Measurements from ENCODE around the gene FUT2.
A peak's percentile ranks its signal among the peaks of the same experiment; 100 is the strongest.

Gene FUT2

GRCh38 chr19:48698046-48698445 lies 2.3 kb downstream of the FUT2 start:
- peak; percentile 67 to 86 (median 85) for DNase-seq
- ChIA-PET POLR2A (interaction anchor here (0.6 to 0.9 kb wide), 3 partner anchors 27 to 400 kb away, joined by 3 to 7 read pairs (median 3); no protein-coding TSS in a partner anchor), CTCF (interaction anchor here (1.1 to 2.8 kb wide), 2 partner anchors 23 to 41 kb away, joined by 4 to 18 read pairs; no protein-coding TSS in a partner anchor)
- peak overlapping the region in 1 of 7 experiments; percentile 38 for H3K4me3 ChIP-seq (ENCODE audit: control insufficient read depth in 1 of 7, extremely low read depth in 1 of 7, insufficient read depth in 4 of 7, low read depth in 2 of 7, low read length in 6 of 7)
- H3K27me3 ChIP-seq (replicated peaks in 2 of 5; ENCODE audit: control insufficient read depth in 4 of 5, insufficient read depth in 5 of 5, low read length in 4 of 5) = no peaks in the 10 kb centered on the region
- H3K9me3 ChIP-seq (ENCODE audit: control extremely low read depth in 1 of 5, control insufficient read depth in 4 of 5, insufficient read depth in 2 of 5, low read depth in 1 of 5, low read length in 4 of 5) = no peaks in the 10 kb centered on the region
- H3K36me3 ChIP-seq (ENCODE audit: control insufficient read depth in 4 of 4, insufficient read depth in 4 of 4, low read length in 3 of 4) = peaks cover 0 to 5% (median 3%) of the 10 kb centered on the region in 4 experiments
- no peak overlapping the region for H3K27ac ChIP-seq (ENCODE audit: insufficient read depth in 1 of 2, low read depth in 1 of 2, low read length in 2 of 2, poor library complexity in 1 of 2, severe bottlenecking in 2 of 2)
- 4% methylated on average over 4 of the region's 4 CpGs for WGBS (ENCODE audit: insufficient coverage)
- H3K4me1 ChIP-seq (ENCODE audit: control extremely low read depth in 1 of 4, control insufficient read depth in 4 of 4, insufficient read depth in 4 of 4, low read length in 3 of 4) = peaks cover 0 to 26% (median 22%) of the 10 kb centered on the region in 4 experiments

- DNase-seq = no peak
- WGBS (ENCODE audit: insufficient coverage) = 96% methylated on average over 11 of the region's 13 CpGs
- Histone ChIP-seq H3K36me3 (ENCODE audit: control insufficient read depth in 4 of 4, insufficient read depth in 4 of 4, low read length in 3 of 4) (peaks cover 0 to 10% (median 6%) of the 10 kb centered on the region in 4 experiments), H3K27ac (ENCODE audit: insufficient read depth in 1 of 2, low read depth in 1 of 2, low read length in 2 of 2, poor library complexity in 1 of 2, severe bottlenecking in 2 of 2) (no peak overlapping the region), H3K27me3 (replicated peaks in 2 of 5; ENCODE audit: control insufficient read depth in 4 of 5, insufficient read depth in 5 of 5, low read length in 4 of 5) (no peaks in the 10 kb centered on the region), H3K4me3 (ENCODE audit: control insufficient read depth in 1 of 7, extremely low read depth in 1 of 7, insufficient read depth in 4 of 7, low read depth in 2 of 7, low read length in 6 of 7) (no peak overlapping the region), H3K9me3 (ENCODE audit: control extremely low read depth in 1 of 5, control insufficient read depth in 4 of 5, insufficient read depth in 2 of 5, low read depth in 1 of 5, low read length in 4 of 5) (no peaks in the 10 kb centered on the region), H3K4me1 (ENCODE audit: control extremely low read depth in 1 of 4, control insufficient read depth in 4 of 4, insufficient read depth in 4 of 4, low read length in 3 of 4) (peaks cover 0 to 9% (median 6%) of the 10 kb centered on the region in 4 experiments)
- CTCF ChIA-PET = interaction anchor here (1.7 kb wide), 1 partner anchor 27 kb away, joined by 8 read pairs; no protein-coding TSS in a partner anchor
- POLR2A ChIA-PET = no interaction called here
These were observed 6.9 kb downstream of the FUT2 start for GRCh38 chr19:48702701-48703100.

DNA sequence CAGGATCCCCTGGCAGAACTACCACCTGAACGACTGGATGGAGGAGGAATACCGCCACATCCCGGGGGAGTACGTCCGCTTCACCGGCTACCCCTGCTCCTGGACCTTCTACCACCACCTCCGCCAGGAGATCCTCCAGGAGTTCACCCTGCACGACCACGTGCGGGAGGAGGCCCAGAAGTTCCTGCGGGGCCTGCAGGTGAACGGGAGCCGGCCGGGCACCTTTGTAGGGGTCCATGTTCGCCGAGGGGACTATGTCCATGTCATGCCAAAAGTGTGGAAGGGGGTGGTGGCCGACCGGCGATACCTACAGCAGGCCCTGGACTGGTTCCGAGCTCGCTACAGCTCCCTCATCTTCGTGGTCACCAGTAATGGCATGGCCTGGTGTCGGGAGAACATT lies 7.5 kb downstream of the FUT2 start:
- Histone ChIP-seq H3K27me3 (replicated peaks in 2 of 5; ENCODE audit: control insufficient read depth in 4 of 5, insufficient read depth in 5 of 5, low read length in 4 of 5) (no peaks in the 10 kb centered on the region), H3K4me3 (ENCODE audit: control insufficient read depth in 1 of 7, extremely low read depth in 1 of 7, insufficient read depth in 4 of 7, low read depth in 2 of 7, low read length in 6 of 7) (no peak overlapping the region), H3K27ac (ENCODE audit: insufficient read depth in 1 of 2, low read depth in 1 of 2, low read length in 2 of 2, poor library complexity in 1 of 2, severe bottlenecking in 2 of 2) (no peak overlapping the region), H3K36me3 (ENCODE audit: control insufficient read depth in 4 of 4, insufficient read depth in 4 of 4, low read length in 3 of 4) (peaks cover 0 to 10% (median 6%) of the 10 kb centered on the region in 4 experiments), H3K4me1 (ENCODE audit: control extremely low read depth in 1 of 4, control insufficient read depth in 4 of 4, insufficient read depth in 4 of 4, low read length in 3 of 4) (peaks cover 0 to 3% (median 1%) of the 10 kb centered on the region in 4 experiments), H3K9me3 (ENCODE audit: control extremely low read depth in 1 of 5, control insufficient read depth in 4 of 5, insufficient read depth in 2 of 5, low read depth in 1 of 5, low read length in 4 of 5) (no peaks in the 10 kb centered on the region)
- no peak for DNase-seq
- CTCF ChIA-PET = no interaction called here
- POLR2A ChIA-PET = no interaction called here
- 99% methylated on average over 23 of the region's 23 CpGs for WGBS (ENCODE audit: insufficient coverage)

DNA sequence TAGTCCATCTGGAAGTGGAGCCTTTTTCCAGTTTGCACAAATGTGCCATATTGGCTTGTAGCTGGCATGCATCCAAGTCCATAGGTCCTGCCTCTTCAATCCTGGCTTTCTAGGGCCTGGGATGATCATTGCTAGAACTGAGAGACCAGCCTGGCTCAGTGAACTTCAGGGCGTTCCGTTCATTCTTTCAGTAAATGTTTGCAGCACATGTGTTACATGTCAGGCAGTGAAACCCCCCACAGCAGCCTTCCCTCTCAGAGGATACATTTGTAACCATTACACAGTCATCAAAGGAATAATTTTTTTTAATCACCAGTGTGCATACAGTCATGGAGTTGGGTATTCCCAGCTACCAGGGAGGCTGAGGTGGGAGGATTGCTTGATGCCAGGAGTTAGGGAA lies 9.7 kb downstream of the FUT2 start:
- ChIA-PET CTCF (interaction anchor here (2.5 kb wide), 1 partner anchor 30 kb away, joined by 8 read pairs; no protein-coding TSS in a partner anchor), POLR2A (interaction anchor here (0.5 kb wide), 1 partner anchor 39 kb away, joined by 3 read pairs; no protein-coding TSS in a partner anchor)
- H3K4me3 ChIP-seq (ENCODE audit: control insufficient read depth in 1 of 7, extremely low read depth in 1 of 7, insufficient read depth in 4 of 7, low read depth in 2 of 7, low read length in 6 of 7) = no peak overlapping the region
- no peak overlapping the region for H3K27ac ChIP-seq (ENCODE audit: insufficient read depth in 1 of 2, low read depth in 1 of 2, low read length in 2 of 2, poor library complexity in 1 of 2, severe bottlenecking in 2 of 2)
- peaks cover 0 to 10% (median 5%) of the 10 kb centered on the region in 4 experiments for H3K36me3 ChIP-seq (ENCODE audit: control insufficient read depth in 4 of 4, insufficient read depth in 4 of 4, low read length in 3 of 4)
- H3K9me3 ChIP-seq (ENCODE audit: control extremely low read depth in 1 of 5, control insufficient read depth in 4 of 5, insufficient read depth in 2 of 5, low read depth in 1 of 5, low read length in 4 of 5) = no peaks in the 10 kb centered on the region
- DNase-seq = no peak
- 50% methylated on average over 2 of the region's 2 CpGs for WGBS (ENCODE audit: insufficient coverage)
- H3K4me1 ChIP-seq (ENCODE audit: control extremely low read depth in 1 of 4, control insufficient read depth in 4 of 4, insufficient read depth in 4 of 4, low read length in 3 of 4) = no peaks in the 10 kb centered on the region
- no peaks in the 10 kb centered on the region for H3K27me3 ChIP-seq (replicated peaks in 2 of 5; ENCODE audit: control insufficient read depth in 4 of 5, insufficient read depth in 5 of 5, low read length in 4 of 5)

DNA sequence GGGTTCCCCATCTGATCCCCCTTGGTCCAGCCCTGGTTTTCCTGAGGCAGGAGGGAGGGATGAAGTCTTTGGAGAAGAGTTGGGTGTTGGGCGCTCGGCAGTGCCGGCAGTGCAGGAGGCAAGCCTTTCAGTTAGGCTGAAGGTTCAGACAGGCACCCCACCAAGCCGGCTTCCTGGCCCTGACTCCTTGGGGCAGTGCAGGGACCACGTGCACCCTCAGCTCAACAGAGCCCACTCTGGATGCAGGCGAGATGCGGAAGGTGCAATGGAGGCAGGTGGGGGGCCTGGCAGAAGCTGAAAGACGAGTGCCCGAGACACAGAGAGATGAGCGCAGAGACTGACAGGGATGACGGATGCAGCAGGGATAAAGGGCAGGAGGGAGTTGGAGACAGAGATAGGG lies 12.7 kb downstream of the FUT2 start:
- DNase-seq = no peak
- ChIA-PET CTCF (no interaction called here), POLR2A (no interaction called here)
- Histone ChIP-seq H3K4me1 (ENCODE audit: control extremely low read depth in 1 of 4, control insufficient read depth in 4 of 4, insufficient read depth in 4 of 4, low read length in 3 of 4) (peaks cover 0 to 9% (median 8%) of the 10 kb centered on the region in 4 experiments), H3K36me3 (ENCODE audit: control insufficient read depth in 4 of 4, insufficient read depth in 4 of 4, low read length in 3 of 4) (peaks cover 0 to 8% (median 2%) of the 10 kb centered on the region in 4 experiments), H3K9me3 (ENCODE audit: control extremely low read depth in 1 of 5, control insufficient read depth in 4 of 5, insufficient read depth in 2 of 5, low read depth in 1 of 5, low read length in 4 of 5) (no peaks in the 10 kb centered on the region), H3K27me3 (replicated peaks in 2 of 5; ENCODE audit: control insufficient read depth in 4 of 5, insufficient read depth in 5 of 5, low read length in 4 of 5) (no peaks in the 10 kb centered on the region), H3K4me3 (ENCODE audit: control insufficient read depth in 1 of 7, extremely low read depth in 1 of 7, insufficient read depth in 4 of 7, low read depth in 2 of 7, low read length in 6 of 7) (no peak overlapping the region), H3K27ac (ENCODE audit: insufficient read depth in 1 of 2, low read depth in 1 of 2, low read length in 2 of 2, poor library complexity in 1 of 2, severe bottlenecking in 2 of 2) (no peak overlapping the region)
- 90% methylated on average over 11 of the region's 11 CpGs for WGBS (ENCODE audit: insufficient coverage)

DNA sequence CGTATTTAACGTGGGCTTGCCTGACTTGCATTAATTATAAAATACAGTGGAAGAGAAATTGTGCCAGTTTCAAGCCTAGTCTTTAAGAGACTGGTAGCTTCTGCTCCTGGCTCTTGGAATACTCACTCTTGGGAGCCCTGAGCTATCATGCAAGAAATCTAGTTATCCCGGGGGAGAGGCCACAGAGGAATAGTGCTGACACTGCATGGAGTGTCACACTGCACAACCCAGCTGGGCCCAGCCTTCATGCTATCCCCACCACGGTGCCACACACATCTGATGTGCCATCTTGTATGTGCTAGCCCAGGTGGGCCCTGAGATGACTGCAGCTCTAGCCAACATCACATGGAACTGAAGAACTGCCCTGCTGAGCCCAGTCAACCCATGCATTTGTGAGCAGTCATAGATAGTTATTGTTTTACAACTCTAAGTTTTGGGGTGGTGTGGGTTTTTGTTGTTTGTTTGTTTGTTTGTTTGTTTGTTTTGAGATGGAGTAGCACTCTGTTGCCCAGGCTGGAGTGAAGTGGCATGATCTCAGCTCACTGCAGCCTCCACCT lies 15.4 kb downstream of the FUT2 start:
- Histone ChIP-seq H3K36me3 (ENCODE audit: control insufficient read depth in 4 of 4, insufficient read depth in 4 of 4, low read length in 3 of 4) (peaks cover 0 to 3% (median 0%) of the 10 kb centered on the region in 4 experiments), H3K4me1 (ENCODE audit: control extremely low read depth in 1 of 4, control insufficient read depth in 4 of 4, insufficient read depth in 4 of 4, low read length in 3 of 4) (peaks cover 0 to 21% (median 19%) of the 10 kb centered on the region in 4 experiments), H3K9me3 (ENCODE audit: control extremely low read depth in 1 of 5, control insufficient read depth in 4 of 5, insufficient read depth in 2 of 5, low read depth in 1 of 5, low read length in 4 of 5) (no peaks in the 10 kb centered on the region), H3K4me3 (ENCODE audit: control insufficient read depth in 1 of 7, extremely low read depth in 1 of 7, insufficient read depth in 4 of 7, low read depth in 2 of 7, low read length in 6 of 7) (no peak overlapping the region), H3K27me3 (replicated peaks in 2 of 5; ENCODE audit: control insufficient read depth in 4 of 5, insufficient read depth in 5 of 5, low read length in 4 of 5) (no peaks in the 10 kb centered on the region), H3K27ac (ENCODE audit: insufficient read depth in 1 of 2, low read depth in 1 of 2, low read length in 2 of 2, poor library complexity in 1 of 2, severe bottlenecking in 2 of 2) (no peak overlapping the region)
- CTCF ChIA-PET = interaction anchor here (2.6 to 4.2 kb wide), 2 partner anchors 14 to 28 kb away, joined by 8 to 17 read pairs; no protein-coding TSS in a partner anchor
- 98% methylated on average over 4 of the region's 4 CpGs for WGBS (ENCODE audit: insufficient coverage)
- POLR2A ChIA-PET = no interaction called here
- DNase-seq = no peak

Data from common myeloid progenitor, CD34-positive (primary cell).